KG1 (cell line): ENCODE results near the gene C2orf92.
"Not testable (repeated sequence)": the region's sequence is repeated elsewhere in the genome, so short reads cannot be mapped to it uniquely, and the experiment has no call there.

Source experiments
- DNase-seq: peaks from one replicate; lab custom pipeline; 2025; lab: John Stamatoyannopoulos, UW

C2orf92 gene

GRCh38 chr2:97660044-97660774 lies 9.3 kb upstream of the C2orf92 start:
- DNase-seq, result no peak

GRCh38 chr2:97660775-97661389 lies 8.6 kb upstream of the C2orf92 start:
- no peak for DNase-seq

- no peak for DNase-seq
Observed at GRCh38 chr2:97661927-97662326, 7.6 kb upstream of the C2orf92 start.

GRCh38 chr2:97662386-97662894 lies 7.1 kb upstream of the C2orf92 start:
- DNase-seq, result no peak

- peak; percentile 20 for DNase-seq
Observed at GRCh38 chr2:97662895-97663625, 6.5 kb upstream of the C2orf92 start.

- no peak for DNase-seq
Observed at GRCh38 chr2:97663626-97663961, 5.9 kb upstream of the C2orf92 start.

- peak; percentile 87 for DNase-seq
Observed at GRCh38 chr2:97663962-97664635, 5.4 kb upstream of the C2orf92 start, which contains the start of gene ACTR1B. Gene ACTR1B, minus strand, starts transcription at chr2:97664044. Its CDS starts 154 bp downstream, at chr2:97663890.

GRCh38 chr2:97664636-97664970 lies 4.9 kb upstream of the C2orf92 start:
- DNase-seq, result no peak

- DNase-seq, result no peak
Observed at GRCh38 chr2:97670471-97670870, 958 bp downstream of the C2orf92 start.

- no peak for DNase-seq
Observed at GRCh38 chr2:97671526-97671925, 2.0 kb downstream of the C2orf92 start.

GRCh38 chr2:97672606-97673140 lies 3.2 kb downstream of the C2orf92 start:
- not testable (repeated sequence) for DNase-seq

- no peak for DNase-seq
Observed at GRCh38 chr2:97673182-97673914, 3.8 kb downstream of the C2orf92 start.

GRCh38 chr2:97673915-97674283 lies 4.4 kb downstream of the C2orf92 start:
- DNase-seq, result no peak

GRCh38 chr2:97675430-97676113 lies 6.1 kb downstream of the C2orf92 start:
- no peak for DNase-seq

- DNase-seq, result no peak
Observed at GRCh38 chr2:97676620-97677019, 7.1 kb downstream of the C2orf92 start.

- DNase-seq, result no peak
Observed at GRCh38 chr2:97677480-97677879, 8.0 kb downstream of the C2orf92 start.

- no peak for DNase-seq
Observed at GRCh38 chr2:97678298-97678697, 8.8 kb downstream of the C2orf92 start.

GRCh38 chr2:97687235-97687634 lies 17.7 kb downstream of the C2orf92 start:
- not testable (repeated sequence) for DNase-seq

GRCh38 chr2:97688062-97688827 lies 18.7 kb downstream of the C2orf92 start:
- DNase-seq, result no peak

- DNase-seq, result no peak
Observed at GRCh38 chr2:97691166-97691565, 21.7 kb downstream of the C2orf92 start.
